Measurements from ENCODE around the gene CNPY1.

DNA sequence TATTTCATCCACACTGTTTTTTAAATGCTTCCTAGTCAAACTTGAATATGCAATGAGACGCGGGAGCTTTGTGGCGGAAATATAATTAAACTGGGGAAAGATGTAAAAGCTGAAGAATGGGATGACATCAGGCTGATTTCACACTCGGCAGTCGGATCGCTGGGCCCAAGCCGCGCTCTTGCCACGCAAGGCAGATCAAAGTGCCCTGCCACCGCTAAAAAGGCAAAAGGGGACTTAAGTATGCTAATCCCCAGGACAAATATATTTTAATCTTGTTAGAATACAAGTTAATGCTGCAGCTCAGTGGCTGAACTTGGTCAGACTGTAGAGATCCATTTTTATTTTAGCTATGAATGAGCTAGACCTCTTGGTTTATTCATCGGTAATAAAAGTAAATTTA is 74.6 kb downstream of the CNPY1 start:
- TF ChIP-seq, protein P1, sequence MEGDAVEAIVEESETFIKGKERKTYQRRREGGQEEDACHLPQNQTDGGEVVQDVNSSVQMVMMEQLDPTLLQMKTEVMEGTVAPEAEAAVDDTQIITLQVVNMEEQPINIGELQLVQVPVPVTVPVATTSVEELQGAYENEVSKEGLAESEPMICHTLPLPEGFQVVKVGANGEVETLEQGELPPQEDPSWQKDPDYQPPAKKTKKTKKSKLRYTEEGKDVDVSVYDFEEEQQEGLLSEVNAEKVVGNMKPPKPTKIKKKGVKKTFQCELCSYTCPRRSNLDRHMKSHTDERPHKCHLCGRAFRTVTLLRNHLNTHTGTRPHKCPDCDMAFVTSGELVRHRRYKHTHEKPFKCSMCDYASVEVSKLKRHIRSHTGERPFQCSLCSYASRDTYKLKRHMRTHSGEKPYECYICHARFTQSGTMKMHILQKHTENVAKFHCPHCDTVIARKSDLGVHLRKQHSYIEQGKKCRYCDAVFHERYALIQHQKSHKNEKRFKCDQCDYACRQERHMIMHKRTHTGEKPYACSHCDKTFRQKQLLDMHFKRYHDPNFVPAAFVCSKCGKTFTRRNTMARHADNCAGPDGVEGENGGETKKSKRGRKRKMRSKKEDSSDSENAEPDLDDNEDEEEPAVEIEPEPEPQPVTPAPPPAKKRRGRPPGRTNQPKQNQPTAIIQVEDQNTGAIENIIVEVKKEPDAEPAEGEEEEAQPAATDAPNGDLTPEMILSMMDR (IDR thresholded peaks at IDR 0.05), result no peak
- no peak for TF ChIP-seq POLR2A (IDR thresholded peaks at IDR 0.05)

Measured in vagina (tissue), 2 donors.